Left lung (tissue), 10 donors: ENCODE results near the gene PBX1. TPM values are rescaled to one million over a fixed set of nuclear protein-coding genes. Genes with fewer than 3 reads are reported as not detected.

Experiments used
- ATAC-seq: fragments of 200-7000 bp; cut with Tn5 transposase; one replicate; pipeline ENCODE4 v1.9.1; 2020; ENCODE audit warnings: moderate library complexity
- DNase-seq, 4 donors: peaks; one replicate each; pipeline ENCODE4 v3.0.0-alpha.2; 2013 to 2020
- H3K27ac ChIP-seq, 2 donors: fragments of 200-600 bp; sonication (generic) in 1 of 2; one replicate each; pipeline versions ENCODE4 v1.5.0 to v1.8.0; 2020 to 2021
- H3K27me3 ChIP-seq, 2 donors: fragments of 200-600 bp; sonication (generic) in 1 of 2; one replicate each; pipeline versions ENCODE4 v1.5.0 to v1.8.0; 2020 to 2021
- H3K36me3 ChIP-seq, 2 donors: fragments of 200-600 bp; sonication (generic) in 1 of 2; one replicate each; pipeline versions ENCODE4 v1.5.0 to v1.8.0; 2020 to 2021
- H3K4me1 ChIP-seq, 2 donors: fragments of 200-600 bp; one replicate each; pipeline ENCODE4 v1.8.0; 2021
- H3K4me3 ChIP-seq, 2 donors: fragments of 200-600 bp; sonication (generic) in 1 of 2; one replicate each; pipeline versions ENCODE4 v1.5.0 to v1.8.0; 2020 to 2021; ENCODE audit warnings: mild to moderate bottlenecking in 1 of 2
- H3K9me3 ChIP-seq, 2 donors: fragments of 200-600 bp; sonication (generic) in 1 of 2; one replicate each; pipeline versions ENCODE4 v1.5.0 to v1.8.0; 2020 to 2021
- intact Hi-C, 2 donors: fragments of 100-400 bp; cut with DNase I; formaldehyde crosslinking; loops; one replicate each; pipeline versions ENCODE4 v1.11.2 to v1.14.2; 2022
- polyA plus RNA-seq, 6 donors: library from polyadenylated mRNA; unstranded; fragments of 120-200 nt; gene quantifications; one replicate each; pipeline ENCODE4 v1.2.1, GENCODE V29; 2013; ENCODE audit not compliant: insufficient read length in 6 of 6
- total RNA-seq, 2 donors: library from RNA; stranded (reverse); fragmentation: NEBNext Ultra II Directional; extraction: Animal tissue kit (Norgen Biotek cat#: 25700); gene quantifications; one replicate each; pipeline ENCODE4 v1.2.1, GENCODE V29; 2021
- TF ChIP-seq, protein P1 (sequence below), 2 donors: fragments of 200-600 bp; sonication (generic) in 1 of 2; IDR thresholded peaks; one replicate each; pipeline versions ENCODE4 v1.5.0 to v1.8.0; 2021; ENCODE audit warnings: antibody characterized with exemption in 2 of 2
- donor health status: DM: no; HTN: yes; CAD: no.
- donor health status: DM: no; HTN: no; CAD: no.

The PBX1 gene
- total and polyA plus RNA-seq, 8 donors, result 44.5 to 133 (median 127) TPM

- H3K36me3 ChIP-seq, result no peaks in the 10 kb centered on the region
- no peak overlapping the region for H3K27ac ChIP-seq
- TF ChIP-seq, protein P1, sequence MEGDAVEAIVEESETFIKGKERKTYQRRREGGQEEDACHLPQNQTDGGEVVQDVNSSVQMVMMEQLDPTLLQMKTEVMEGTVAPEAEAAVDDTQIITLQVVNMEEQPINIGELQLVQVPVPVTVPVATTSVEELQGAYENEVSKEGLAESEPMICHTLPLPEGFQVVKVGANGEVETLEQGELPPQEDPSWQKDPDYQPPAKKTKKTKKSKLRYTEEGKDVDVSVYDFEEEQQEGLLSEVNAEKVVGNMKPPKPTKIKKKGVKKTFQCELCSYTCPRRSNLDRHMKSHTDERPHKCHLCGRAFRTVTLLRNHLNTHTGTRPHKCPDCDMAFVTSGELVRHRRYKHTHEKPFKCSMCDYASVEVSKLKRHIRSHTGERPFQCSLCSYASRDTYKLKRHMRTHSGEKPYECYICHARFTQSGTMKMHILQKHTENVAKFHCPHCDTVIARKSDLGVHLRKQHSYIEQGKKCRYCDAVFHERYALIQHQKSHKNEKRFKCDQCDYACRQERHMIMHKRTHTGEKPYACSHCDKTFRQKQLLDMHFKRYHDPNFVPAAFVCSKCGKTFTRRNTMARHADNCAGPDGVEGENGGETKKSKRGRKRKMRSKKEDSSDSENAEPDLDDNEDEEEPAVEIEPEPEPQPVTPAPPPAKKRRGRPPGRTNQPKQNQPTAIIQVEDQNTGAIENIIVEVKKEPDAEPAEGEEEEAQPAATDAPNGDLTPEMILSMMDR (IDR thresholded peaks at IDR 0.05), result no peak
- ATAC-seq, result no peak
- no peak overlapping the region for H3K4me3 ChIP-seq
- peaks cover 0 to 3% of the 10 kb centered on the region in 2 donors for H3K4me1 ChIP-seq
- no peak for DNase-seq
- H3K27me3 ChIP-seq, result no peaks in the 10 kb centered on the region
- intact Hi-C loops, result no loop called here
- H3K9me3 ChIP-seq, result no peaks in the 10 kb centered on the region
Observed at GRCh38 chr1:164635059-164635802, 76.2 kb downstream of the PBX1 start.

DNA sequence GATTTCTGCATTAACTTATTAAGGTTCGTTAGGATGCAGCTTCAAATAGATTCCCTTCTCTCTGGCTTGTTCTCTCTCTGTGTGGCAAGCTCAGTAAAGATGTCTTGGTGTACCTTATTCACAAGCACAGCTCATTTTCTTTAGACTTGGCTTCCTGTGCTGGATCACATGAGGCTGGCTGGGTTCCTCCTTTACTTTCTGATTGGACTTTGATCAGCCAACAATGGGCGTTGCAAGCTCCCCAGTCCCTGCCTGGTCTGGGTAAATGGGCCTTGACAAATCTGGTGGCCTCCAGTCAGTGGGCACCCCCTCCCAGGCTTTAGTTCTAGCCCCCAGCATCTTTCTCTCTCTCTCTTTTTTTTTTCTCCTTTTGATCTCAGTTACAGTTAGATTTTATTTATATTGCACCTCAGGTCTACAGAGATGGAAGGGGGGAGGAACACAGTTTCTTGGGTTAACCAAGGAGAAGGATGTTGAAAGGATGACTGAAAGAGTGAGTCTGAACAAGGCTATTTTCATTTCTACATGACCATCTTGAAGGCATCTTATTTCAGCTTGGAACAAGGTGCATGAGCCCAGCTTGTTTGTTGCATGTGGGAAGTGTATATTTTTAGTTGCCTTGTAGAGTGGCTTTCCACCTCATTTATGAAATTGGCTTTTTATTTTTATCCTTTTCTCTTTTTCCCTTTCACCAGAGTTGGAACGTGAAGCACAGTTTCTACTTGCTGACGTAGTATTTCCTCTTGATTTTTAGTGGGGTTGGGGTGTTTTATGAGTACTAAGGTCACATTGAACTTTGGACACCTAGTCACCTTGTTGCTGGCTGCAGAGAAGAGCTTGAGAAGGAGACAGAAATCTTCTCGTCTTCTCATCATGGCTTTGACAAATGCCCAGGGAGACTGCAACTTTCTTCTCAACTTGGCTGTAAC, 77.1 kb downstream of the PBX1 start:
- Histone ChIP-seq H3K9me3 (no peaks in the 10 kb centered on the region), H3K27me3 (no peaks in the 10 kb centered on the region), H3K27ac (no peak overlapping the region), H3K4me3 (no peak overlapping the region), H3K36me3 (no peaks in the 10 kb centered on the region), H3K4me1 (peaks cover 0 to 3% of the 10 kb centered on the region in 2 donors)
- DNase-seq, result no peak
- intact Hi-C loops, result no loop called here
- TF ChIP-seq, protein P1 (IDR thresholded peaks at IDR 0.05), result no peak
- ATAC-seq, result no peak

GRCh38 chr1:164636757-164637156, 77.8 kb downstream of the PBX1 start:
- intact Hi-C loops, result no loop called here
- Histone ChIP-seq H3K4me1 (peaks cover 0 to 3% of the 10 kb centered on the region in 2 donors), H3K27ac (no peak overlapping the region)

GRCh38 chr1:164637461-164638375, 78.7 kb downstream of the PBX1 start:
- H3K4me1 ChIP-seq, result peaks cover 0 to 3% of the 10 kb centered on the region in 2 donors

More at GRCh38 chr1:164636757-164637156, 77.8 kb downstream of the PBX1 start:
- H3K9me3 ChIP-seq, result no peaks in the 10 kb centered on the region
- no peaks in the 10 kb centered on the region for H3K36me3 ChIP-seq
- no peak for ATAC-seq
- H3K27me3 ChIP-seq, result no peaks in the 10 kb centered on the region
- TF ChIP-seq, protein P1 (IDR thresholded peaks at IDR 0.05), result no peak
- H3K4me3 ChIP-seq, result no peak overlapping the region
- no peak for DNase-seq

More at GRCh38 chr1:164637461-164638375, 78.7 kb downstream of the PBX1 start:
- peak overlapping the region in 1 of 2 donors; percentile 5 for H3K27ac ChIP-seq
- DNase-seq (peak in 1 of 4 donors; percentile 51), ATAC-seq (peak; percentile 40)
- intact Hi-C loops, result no loop called here
- TF ChIP-seq, protein P1 (IDR thresholded peaks at IDR 0.05), result no peak
- H3K9me3 ChIP-seq, result no peaks in the 10 kb centered on the region
- no peaks in the 10 kb centered on the region for H3K36me3 ChIP-seq
- H3K27me3 ChIP-seq, result no peaks in the 10 kb centered on the region
- no peak overlapping the region for H3K4me3 ChIP-seq
